HepG2 (cell line): ENCODE measurements around the gene STRADA. TPM values are rescaled to one million over a fixed set of nuclear protein-coding genes. Genes with fewer than 3 reads are reported as not detected.

Experiments
- FOSL2 ChIP-seq: sonication (generic); formaldehyde crosslinking; IDR thresholded peaks from 2 replicates; pipeline ENCODE4 v1.4.0; 2020; ENCODE audit warnings: missing genetic modification reagents
- GATAD2A ChIP-seq: IDR thresholded peaks from 2 replicates; pipeline ENCODE4 v1.6.1; 2016
- KIAA2018 ChIP-seq: sonication (generic); formaldehyde crosslinking; IDR thresholded peaks from 2 replicates; pipeline ENCODE4 v1.5.0; 2020; ENCODE audit warnings: mild to moderate bottlenecking, missing genetic modification reagents, borderline replicate concordance
- MAFF ChIP-seq: IDR thresholded peaks from 2 replicates; pipeline ENCODE4 v1.6.1; 2011; ENCODE audit warnings: low read depth, low read length, improper control_type of control experiment
- MAFG ChIP-seq: sonication (generic); formaldehyde crosslinking; IDR thresholded peaks from 2 replicates; pipeline ENCODE4 v1.5.1; 2020; ENCODE audit warnings: mild to moderate bottlenecking, missing genetic modification reagents
- MEF2D ChIP-seq: sonication (generic); formaldehyde crosslinking; IDR thresholded peaks from 2 replicates; pipeline ENCODE4 v1.5.1; 2020; ENCODE audit warnings: mild to moderate bottlenecking, missing genetic modification reagents
- PBX3 ChIP-seq: sonication (generic); formaldehyde crosslinking; IDR thresholded peaks from 2 replicates; pipeline ENCODE4 v1.8.1; 2023; ENCODE audit warnings: missing genetic modification reagents, inconsistent platforms, borderline replicate concordance
- SMYD3 ChIP-seq: sonication (generic); formaldehyde crosslinking; IDR thresholded peaks from 2 replicates; pipeline ENCODE4 v1.8.1; 2023; ENCODE audit warnings: mild to moderate bottlenecking, missing genetic modification reagents
- ZBTB1 ChIP-seq: sonication (generic); formaldehyde crosslinking; IDR thresholded peaks from 2 replicates; pipeline ENCODE4 v1.4.0; 2020; ENCODE audit warnings: missing genetic modification reagents, borderline replicate concordance
- ZNF18 ChIP-seq: sonication (generic); formaldehyde crosslinking; IDR thresholded peaks from 2 replicates; pipeline ENCODE4 v1.8.0; 2022; ENCODE audit warnings: mild to moderate bottlenecking, missing genetic modification reagents; ENCODE audit not compliant: insufficient replicate concordance
- ZNF264 ChIP-seq: sonication (generic); formaldehyde crosslinking; IDR thresholded peaks from 2 replicates; pipeline ENCODE4 v1.4.0; 2020; ENCODE audit warnings: missing genetic modification reagents
- ZNF547 ChIP-seq: sonication (generic); formaldehyde crosslinking; IDR thresholded peaks from 2 replicates; pipeline ENCODE4 v1.5.1; 2020; ENCODE audit warnings: mild to moderate bottlenecking, missing genetic modification reagents
- ZNF850 ChIP-seq: sonication (generic); formaldehyde crosslinking; conservative IDR thresholded peaks from 2 replicates; pipeline ENCODE4 v1.9.0; 2021; ENCODE audit warnings: mild to moderate bottlenecking, missing genetic modification reagents
- ZUFSP ChIP-seq: sonication (generic); formaldehyde crosslinking; IDR thresholded peaks from 2 replicates; pipeline ENCODE4 v1.9.0; 2021; ENCODE audit warnings: missing genetic modification reagents, mild to moderate bottlenecking, borderline replicate concordance
- polyA plus RNA-seq, 8 experiments: library from polyadenylated mRNA; depleted of rRNA in 3 of 8; stranded (reverse) in 7 of 8; unstranded in 1 of 8; fragments of >200 nt; fragmentation: Illumina TruSeq in 4 of 8; extraction: Trizol in 4 of 8; gene quantifications; 2 replicates each; pipeline versions ENCODE4 v1.2.1 to v1.2.3, GENCODE V29; 2011 to 2016; ENCODE audit warnings: low read depth in 4 of 8, missing spikeins in 1 of 8, mixed read lengths in 1 of 8; ENCODE audit not compliant: insufficient read depth in 1 of 8
- total RNA-seq, 5 experiments: library from RNA; depleted of rRNA; stranded (reverse); fragments of >200 nt; fragmentation: Illumina TruSeq; extraction: Trizol; gene quantifications; 2 replicates each; pipeline ENCODE4 v1.2.3, GENCODE V29; 2016; ENCODE audit warnings: low read depth in 1 of 5
- TF ChIP-seq, protein P1 (sequence below): sonication (generic); formaldehyde crosslinking; IDR thresholded peaks from 2 replicates; pipeline ENCODE4 v1.4.0; 2020; ENCODE audit warnings: low read depth, mild to moderate bottlenecking, missing genetic modification reagents

STRADA gene
- total and polyA plus RNA-seq, 2 of the 13 experiments (the other 11 are each of a cell fraction or from before 2014, with no cell fraction given), result 17.6 to 17.9 TPM

DNA sequence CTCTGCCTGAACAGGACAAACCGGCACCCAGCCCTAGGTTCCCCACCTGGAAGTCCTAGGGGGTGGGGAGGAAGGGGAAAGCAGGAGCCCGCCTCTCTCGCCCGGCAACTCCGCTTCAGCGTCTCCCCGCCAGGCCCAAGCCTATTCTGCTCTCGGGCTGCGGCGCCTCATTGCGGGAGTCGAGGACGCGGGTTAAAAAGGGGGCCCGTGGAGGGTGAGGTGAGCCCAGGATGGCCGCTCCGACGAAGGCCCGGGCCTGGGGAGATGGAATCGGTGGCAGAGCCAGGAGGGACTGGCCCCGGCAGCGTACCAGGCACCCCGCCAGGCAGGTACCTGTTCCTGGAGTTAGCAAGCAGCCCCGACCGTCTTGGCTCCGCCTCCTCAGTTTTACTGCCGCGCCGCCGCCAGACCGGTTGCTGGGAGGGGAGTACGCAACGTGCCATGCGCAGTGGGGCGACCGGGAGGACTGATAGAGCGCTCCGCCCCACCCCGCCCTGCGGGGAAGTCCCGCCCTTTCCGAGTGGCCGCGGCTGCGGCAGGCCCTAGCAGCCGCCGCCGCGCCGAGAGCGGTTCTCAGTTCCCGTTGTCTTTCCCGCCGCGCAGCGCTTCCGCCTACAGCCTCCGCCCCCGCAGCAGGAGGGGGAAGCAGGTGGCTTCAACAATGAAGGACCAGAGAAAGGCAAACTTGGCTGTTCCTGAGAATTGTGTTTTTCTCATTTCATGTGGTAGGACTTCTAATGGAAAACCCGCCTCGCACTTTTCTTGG, at the start of gene STRADA (continued):
- TF ChIP-seq KIAA2018 (CRISPR knock-in tag) (no peak), ZNF850 (CRISPR knock-in tag) (no peak), MAFF (no peak), ZNF18 (CRISPR knock-in tag) (peak; percentile 95), ZNF264 (CRISPR knock-in tag) (peak; percentile 97), ZUFSP (CRISPR knock-in tag) (no peak), FOSL2 (CRISPR knock-in tag) (peak; percentile 43), MEF2D (CRISPR knock-in tag) (peak; percentile 83), GATAD2A (CRISPR knock-in tag) (peak; percentile 72), SMYD3 (CRISPR knock-in tag) (peak; percentile 58), PBX3 (CRISPR knock-in tag) (peak; percentile 26; the same call in 1 of the 2 replicates), MAFG (CRISPR knock-in tag) (no peak), ZBTB1 (CRISPR knock-in tag) (no peak), ZNF547 (peak; percentile 76; the same call in 1 of the 2 replicates)
- TF ChIP-seq, protein P1, sequence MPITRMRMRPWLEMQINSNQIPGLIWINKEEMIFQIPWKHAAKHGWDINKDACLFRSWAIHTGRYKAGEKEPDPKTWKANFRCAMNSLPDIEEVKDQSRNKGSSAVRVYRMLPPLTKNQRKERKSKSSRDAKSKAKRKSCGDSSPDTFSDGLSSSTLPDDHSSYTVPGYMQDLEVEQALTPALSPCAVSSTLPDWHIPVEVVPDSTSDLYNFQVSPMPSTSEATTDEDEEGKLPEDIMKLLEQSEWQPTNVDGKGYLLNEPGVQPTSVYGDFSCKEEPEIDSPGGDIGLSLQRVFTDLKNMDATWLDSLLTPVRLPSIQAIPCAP (CRISPR knock-in tag), result no peak
